GM23338 (cell line): ENCODE data around the gene UBE2G1. TPM values are rescaled to one million over a fixed set of nuclear protein-coding genes. Genes with fewer than 3 reads are reported as not detected.

Experiments
- ATAC-seq: fragments of 200-7000 bp; cut with Tn5 transposase; 3 replicates; pipeline ENCODE4 v1.9.1; 2020
- DNase-seq: peaks from one replicate; pipeline ENCODE4 v3.0.0-alpha.2; 2015; ENCODE audit warnings: low spot score
- H2AFZ ChIP-seq: fragments of 200-600 bp; sonication (generic); 2 replicates; pipeline ENCODE4 v1.8.0; 2016; ENCODE audit warnings: antibody characterized with exemption, mild to moderate bottlenecking, moderate library complexity
- H3F3A ChIP-seq: fragments of 200-600 bp; sonication (generic); replicated peaks from 2 replicates; pipeline ENCODE4 v1.8.0; 2017; ENCODE audit warnings: antibody characterized with exemption, mixed run types, low read depth
- H3K27ac ChIP-seq: fragments of 200-600 bp; sonication (generic); 2 replicates; pipeline ENCODE4 v1.6.1; 2016; ENCODE audit warnings: low read depth
- H3K27me3 ChIP-seq: fragments of 200-600 bp; sonication (generic); 2 replicates; pipeline ENCODE4 v1.8.0; 2016; ENCODE audit warnings: mild to moderate bottlenecking, mixed run types, moderate library complexity; ENCODE audit not compliant: insufficient read depth
- H3K36me3 ChIP-seq: fragments of 200-600 bp; sonication (generic); 2 replicates; pipeline ENCODE4 v1.8.0; 2016; ENCODE audit warnings: mild to moderate bottlenecking; ENCODE audit not compliant: insufficient read depth
- H3K4me1 ChIP-seq: fragments of 200-600 bp; sonication (generic); 2 replicates; pipeline ENCODE4 v1.8.0; 2016; ENCODE audit warnings: mild to moderate bottlenecking, moderate library complexity; ENCODE audit not compliant: insufficient read depth
- H3K4me2 ChIP-seq: fragments of 200-600 bp; sonication (generic); 2 replicates; pipeline ENCODE4 v1.7.1; 2017; ENCODE audit warnings: mixed run types
- H3K4me3 ChIP-seq: fragments of 200-600 bp; sonication (generic); 2 replicates; pipeline ENCODE4 v1.6.1; 2016; ENCODE audit warnings: mixed run types
- H3K79me2 ChIP-seq: fragments of 200-600 bp; sonication (generic); replicated peaks from 2 replicates; pipeline ENCODE4 v1.8.0; 2017; ENCODE audit warnings: mild to moderate bottlenecking; ENCODE audit not compliant: insufficient read depth
- H3K9me2 ChIP-seq: fragments of 200-600 bp; sonication (generic); 2 replicates; pipeline ENCODE4 v1.8.0; 2017; ENCODE audit not compliant: insufficient read depth
- H4K20me1 ChIP-seq: fragments of 200-600 bp; sonication (generic); replicated peaks from 2 replicates; pipeline ENCODE4 v1.8.0; 2017; ENCODE audit warnings: mild to moderate bottlenecking; ENCODE audit not compliant: insufficient read depth
- H3K27ac Mint-ChIP-seq: 2 replicates; pipeline ENCODE4 v1.8.0; 2020; ENCODE audit warnings: inconsistent platforms, mild to moderate bottlenecking, moderate library complexity, mixed read lengths
- H3K27me3 Mint-ChIP-seq: 3 replicates; pipeline ENCODE4 v1.8.0; 2022; ENCODE audit warnings: low read depth, mild to moderate bottlenecking, moderate library complexity, mixed read lengths, inconsistent platforms; ENCODE audit not compliant: insufficient read depth, poor library complexity
- H3K36me3 Mint-ChIP-seq: 3 replicates; pipeline ENCODE4 v1.8.0; 2021; ENCODE audit warnings: low read depth, mild to moderate bottlenecking, inconsistent platforms, moderate library complexity, mixed read lengths
- H3K4me1 Mint-ChIP-seq: 3 replicates; pipeline ENCODE4 v1.8.0; 2020; ENCODE audit warnings: mild to moderate bottlenecking, inconsistent platforms, mixed read lengths
- H3K4me3 Mint-ChIP-seq: 3 replicates; pipeline ENCODE4 v1.8.0; 2021; ENCODE audit warnings: moderate library complexity, mild to moderate bottlenecking, inconsistent platforms, mixed read lengths
- H3K9me3 Mint-ChIP-seq: 3 replicates; pipeline ENCODE4 v1.8.0; 2020; ENCODE audit warnings: moderate library complexity, mild to moderate bottlenecking, inconsistent platforms, mixed read lengths
- EZH2 ChIP-seq: fragments of 200-600 bp; sonication (generic); IDR thresholded peaks from one replicate; pipeline ENCODE4 v1.8.0; 2017; ENCODE audit warnings: antibody characterized with exemption, mild to moderate bottlenecking, low read depth; ENCODE audit not compliant: unreplicated experiment
- JUNB ChIP-seq: IDR thresholded peaks from one replicate; pipeline ENCODE4 v1.6.1; 2016; ENCODE audit warnings: antibody characterized with exemption; ENCODE audit not compliant: unreplicated experiment
- NANOG ChIP-seq: IDR thresholded peaks from 2 replicates; pipeline ENCODE4 v1.6.1; 2016; ENCODE audit warnings: antibody characterized with exemption, borderline replicate concordance
- POLR2AphosphoS5 ChIP-seq: IDR thresholded peaks from 2 replicates; pipeline ENCODE4 v1.6.1; 2016; ENCODE audit warnings: antibody characterized with exemption, low read depth
- STAT1 ChIP-seq: IDR thresholded peaks from one replicate; pipeline ENCODE4 v1.6.1; 2016; ENCODE audit warnings: antibody characterized with exemption; ENCODE audit not compliant: unreplicated experiment
- polyA plus RNA-seq: library from polyadenylated mRNA; unstranded; fragments of >200 nt; fragmentation: Nextera tagmentation; extraction: Ambion mirVana; gene quantifications from 2 replicates; pipeline ENCODE4 v1.2.1, GENCODE V29; 2016
- total RNA-seq: library from RNA; depleted of rRNA; stranded (reverse); fragments of >200 nt; shearing (Covaris generic); gene quantifications from 2 replicates; pipeline ENCODE4 v1.2.3, GENCODE V29; 2014
- TF ChIP-seq, protein P1 (sequence below), 2 experiments: fragments of 200-600 bp in 1 of 2; sonication (generic) in 1 of 2; conservative IDR thresholded peaks; 2 replicates each; pipeline versions ENCODE4 v1.5.1 to v1.6.1; 2016 to 2017; ENCODE audit warnings: antibody characterized with exemption in 2 of 2, low read depth in 2 of 2, mild to moderate bottlenecking in 2 of 2, moderate library complexity in 1 of 2
- TF ChIP-seq, protein P2 (sequence below): fragments of 250-450 bp; sonication (Bioruptor Pico); IDR thresholded peaks from 2 replicates; pipeline ENCODE4 v1.5.0; 2020; ENCODE audit warnings: mild to moderate bottlenecking, moderate library complexity

UBE2G1 gene
- total and polyA plus RNA-seq, 2 experiments from 2014 or later: 71.9 to 145 TPM

DNA sequence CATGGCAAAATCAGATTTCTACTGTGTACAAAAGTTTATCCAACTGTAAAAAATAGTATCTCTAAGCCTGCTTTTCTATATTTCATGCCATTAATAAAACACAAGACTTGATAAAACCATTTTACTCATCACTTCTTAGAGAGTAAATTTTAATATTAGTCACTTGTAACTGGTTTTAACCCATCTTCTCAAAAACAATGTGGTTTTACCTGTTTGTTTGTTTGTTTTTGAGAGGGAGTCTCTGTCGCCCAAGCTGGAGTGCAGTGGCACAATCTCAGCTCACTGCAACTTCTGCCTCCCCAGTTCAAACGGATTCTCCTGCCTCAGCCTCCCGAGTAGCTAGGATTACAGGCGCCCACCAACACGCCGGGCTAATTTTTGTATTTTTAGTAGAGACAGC is 32.1 kb downstream of the UBE2G1 start (continued):
- no peak for TF ChIP-seq EZH2
- TF ChIP-seq STAT1: no peak

DNA sequence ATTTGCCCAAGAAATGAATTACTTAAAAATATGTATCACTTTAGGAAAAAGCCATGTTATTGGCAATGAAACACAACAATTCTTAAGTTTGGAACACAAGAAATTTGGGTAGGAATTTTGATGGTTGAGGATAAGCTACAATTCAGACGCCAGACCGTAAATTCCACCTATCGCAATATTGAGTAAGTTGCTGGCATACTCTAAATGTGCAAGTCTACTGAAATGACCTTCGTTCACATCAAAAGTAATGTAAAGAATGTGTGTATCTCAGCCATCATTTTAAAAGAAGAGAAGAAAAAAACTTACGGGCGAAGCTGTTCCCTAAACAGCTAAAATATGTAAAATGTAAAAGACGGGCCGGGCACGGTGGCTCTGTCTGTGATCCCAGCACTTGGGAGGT is 33.4 kb downstream of the UBE2G1 start:
- Mint-ChIP-seq H3K4me3 (no peak overlapping the region), H3K27me3 (peaks cover 2% of the 10 kb centered on the region), H3K36me3 (peaks cover 21% of the 10 kb centered on the region), H3K27ac (no peak overlapping the region), H3K4me1 (peaks cover 35% of the 10 kb centered on the region), H3K9me3 (no peaks in the 10 kb centered on the region)
- peaks cover 8% of the 10 kb centered on the region; the same call in 1 of the 2 replicates for H3F3A ChIP-seq
- H3K36me3 ChIP-seq: no peaks in the 10 kb centered on the region
- H3K9me2 ChIP-seq: no peaks in the 10 kb centered on the region
- H3K79me2 ChIP-seq: peaks cover 100% of the 10 kb centered on the region
- H4K20me1 ChIP-seq: peaks cover 98% of the 10 kb centered on the region
- no peak for ATAC-seq
- no peak overlapping the region for H3K27ac ChIP-seq
- H3K27me3 ChIP-seq: no peaks in the 10 kb centered on the region
- H3K4me1 ChIP-seq: peaks cover 51% of the 10 kb centered on the region
- TF ChIP-seq, protein P1, sequence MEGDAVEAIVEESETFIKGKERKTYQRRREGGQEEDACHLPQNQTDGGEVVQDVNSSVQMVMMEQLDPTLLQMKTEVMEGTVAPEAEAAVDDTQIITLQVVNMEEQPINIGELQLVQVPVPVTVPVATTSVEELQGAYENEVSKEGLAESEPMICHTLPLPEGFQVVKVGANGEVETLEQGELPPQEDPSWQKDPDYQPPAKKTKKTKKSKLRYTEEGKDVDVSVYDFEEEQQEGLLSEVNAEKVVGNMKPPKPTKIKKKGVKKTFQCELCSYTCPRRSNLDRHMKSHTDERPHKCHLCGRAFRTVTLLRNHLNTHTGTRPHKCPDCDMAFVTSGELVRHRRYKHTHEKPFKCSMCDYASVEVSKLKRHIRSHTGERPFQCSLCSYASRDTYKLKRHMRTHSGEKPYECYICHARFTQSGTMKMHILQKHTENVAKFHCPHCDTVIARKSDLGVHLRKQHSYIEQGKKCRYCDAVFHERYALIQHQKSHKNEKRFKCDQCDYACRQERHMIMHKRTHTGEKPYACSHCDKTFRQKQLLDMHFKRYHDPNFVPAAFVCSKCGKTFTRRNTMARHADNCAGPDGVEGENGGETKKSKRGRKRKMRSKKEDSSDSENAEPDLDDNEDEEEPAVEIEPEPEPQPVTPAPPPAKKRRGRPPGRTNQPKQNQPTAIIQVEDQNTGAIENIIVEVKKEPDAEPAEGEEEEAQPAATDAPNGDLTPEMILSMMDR (conservative IDR thresholded peaks at IDR 0.05; ENCODE audit: low read depth in 2 of 2): no peak
- TF ChIP-seq STAT1: no peak
- peak overlapping the region; percentile 59 for H3K4me2 ChIP-seq
- H3K4me3 ChIP-seq: no peak overlapping the region
- H2AFZ ChIP-seq: no peak overlapping the region
- no peak for DNase-seq

DNA sequence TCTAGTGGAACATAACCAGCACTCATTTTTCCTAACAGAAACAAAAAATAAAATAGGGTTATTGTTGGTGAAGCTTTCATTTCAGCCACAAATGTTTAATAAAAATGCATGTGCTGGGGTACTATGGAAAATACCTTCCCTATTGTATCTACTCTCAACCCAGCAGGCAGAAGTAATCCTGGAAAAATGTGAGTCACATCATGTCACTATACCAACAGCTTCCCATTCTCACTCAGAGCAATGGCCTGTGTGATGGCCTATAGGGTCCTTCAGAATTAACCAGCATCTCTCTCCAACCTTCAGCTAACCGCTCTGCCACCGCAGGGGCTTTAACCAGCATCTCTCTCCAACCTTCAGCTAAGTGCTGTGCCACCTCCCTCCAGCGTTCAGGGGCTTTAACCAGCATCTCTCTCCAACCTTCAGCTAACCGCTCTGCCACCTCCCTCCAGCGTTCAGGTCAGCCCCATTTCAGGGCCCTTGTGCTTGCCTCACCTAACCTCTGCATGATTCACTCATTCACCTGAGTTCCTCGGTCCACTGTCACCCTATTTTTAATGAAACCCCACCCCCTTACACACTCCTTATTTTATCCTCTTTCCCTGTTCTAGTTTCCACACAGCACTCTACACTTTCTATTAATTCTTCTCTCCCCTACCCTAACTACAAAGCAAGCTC is 34.0 kb downstream of the UBE2G1 start:
- Mint-ChIP-seq H3K4me3 (no peak overlapping the region), H3K27ac (no peak overlapping the region), H3K4me1 (peaks cover 38% of the 10 kb centered on the region), H3K36me3 (peaks cover 26% of the 10 kb centered on the region), H3K9me3 (no peaks in the 10 kb centered on the region), H3K27me3 (peaks cover 2% of the 10 kb centered on the region)
- H3K27me3 ChIP-seq: no peaks in the 10 kb centered on the region
- H4K20me1 ChIP-seq: peaks cover 98% of the 10 kb centered on the region
- peak; percentile 29; the same call in 1 of the 2 replicates for TF ChIP-seq POLR2AphosphoS5
- TF ChIP-seq JUNB: no peak
- H3K36me3 ChIP-seq: no peaks in the 10 kb centered on the region
- H3K27ac ChIP-seq: no peak overlapping the region
- no peak overlapping the region for H2AFZ ChIP-seq
- peaks cover 53% of the 10 kb centered on the region for H3K4me1 ChIP-seq
- peak; percentile 79 for ATAC-seq
- peak overlapping the region; percentile 59; the same call in 1 of the 2 replicates for H3K4me2 ChIP-seq
- H3F3A ChIP-seq: peaks cover 8% of the 10 kb centered on the region; the same call in 1 of the 2 replicates
- peak; percentile 42 for DNase-seq
- H3K79me2 ChIP-seq: peaks cover 100% of the 10 kb centered on the region
- no peak overlapping the region for H3K4me3 ChIP-seq
- no peaks in the 10 kb centered on the region for H3K9me2 ChIP-seq

GRCh38 chr17:4331614-4332013 is 34.9 kb downstream of the UBE2G1 start:
- Histone ChIP-seq H3K4me3 (no peak overlapping the region), H3K27ac (no peak overlapping the region), H3K27me3 (no peaks in the 10 kb centered on the region), H2AFZ (no peak overlapping the region), H3K4me2 (no peak overlapping the region), H3K4me1 (peaks cover 53% of the 10 kb centered on the region), H3K9me2 (no peaks in the 10 kb centered on the region), H4K20me1 (peaks cover 98% of the 10 kb centered on the region), H3K36me3 (no peaks in the 10 kb centered on the region), H3K79me2 (peaks cover 100% of the 10 kb centered on the region), H3F3A (peaks cover 8% of the 10 kb centered on the region; the same call in 1 of the 2 replicates)
- Mint-ChIP-seq H3K4me3 (no peak overlapping the region), H3K4me1 (peaks cover 39% of the 10 kb centered on the region), H3K9me3 (no peaks in the 10 kb centered on the region), H3K27me3 (peaks cover 2% of the 10 kb centered on the region), H3K27ac (no peak overlapping the region; the same call in 1 of the 2 replicates), H3K36me3 (peaks cover 34% of the 10 kb centered on the region)
- no peak; the same call in 2 of the 3 replicates for ATAC-seq
- DNase-seq: no peak
- no peak for TF ChIP-seq NANOG
- TF ChIP-seq, protein P2, sequence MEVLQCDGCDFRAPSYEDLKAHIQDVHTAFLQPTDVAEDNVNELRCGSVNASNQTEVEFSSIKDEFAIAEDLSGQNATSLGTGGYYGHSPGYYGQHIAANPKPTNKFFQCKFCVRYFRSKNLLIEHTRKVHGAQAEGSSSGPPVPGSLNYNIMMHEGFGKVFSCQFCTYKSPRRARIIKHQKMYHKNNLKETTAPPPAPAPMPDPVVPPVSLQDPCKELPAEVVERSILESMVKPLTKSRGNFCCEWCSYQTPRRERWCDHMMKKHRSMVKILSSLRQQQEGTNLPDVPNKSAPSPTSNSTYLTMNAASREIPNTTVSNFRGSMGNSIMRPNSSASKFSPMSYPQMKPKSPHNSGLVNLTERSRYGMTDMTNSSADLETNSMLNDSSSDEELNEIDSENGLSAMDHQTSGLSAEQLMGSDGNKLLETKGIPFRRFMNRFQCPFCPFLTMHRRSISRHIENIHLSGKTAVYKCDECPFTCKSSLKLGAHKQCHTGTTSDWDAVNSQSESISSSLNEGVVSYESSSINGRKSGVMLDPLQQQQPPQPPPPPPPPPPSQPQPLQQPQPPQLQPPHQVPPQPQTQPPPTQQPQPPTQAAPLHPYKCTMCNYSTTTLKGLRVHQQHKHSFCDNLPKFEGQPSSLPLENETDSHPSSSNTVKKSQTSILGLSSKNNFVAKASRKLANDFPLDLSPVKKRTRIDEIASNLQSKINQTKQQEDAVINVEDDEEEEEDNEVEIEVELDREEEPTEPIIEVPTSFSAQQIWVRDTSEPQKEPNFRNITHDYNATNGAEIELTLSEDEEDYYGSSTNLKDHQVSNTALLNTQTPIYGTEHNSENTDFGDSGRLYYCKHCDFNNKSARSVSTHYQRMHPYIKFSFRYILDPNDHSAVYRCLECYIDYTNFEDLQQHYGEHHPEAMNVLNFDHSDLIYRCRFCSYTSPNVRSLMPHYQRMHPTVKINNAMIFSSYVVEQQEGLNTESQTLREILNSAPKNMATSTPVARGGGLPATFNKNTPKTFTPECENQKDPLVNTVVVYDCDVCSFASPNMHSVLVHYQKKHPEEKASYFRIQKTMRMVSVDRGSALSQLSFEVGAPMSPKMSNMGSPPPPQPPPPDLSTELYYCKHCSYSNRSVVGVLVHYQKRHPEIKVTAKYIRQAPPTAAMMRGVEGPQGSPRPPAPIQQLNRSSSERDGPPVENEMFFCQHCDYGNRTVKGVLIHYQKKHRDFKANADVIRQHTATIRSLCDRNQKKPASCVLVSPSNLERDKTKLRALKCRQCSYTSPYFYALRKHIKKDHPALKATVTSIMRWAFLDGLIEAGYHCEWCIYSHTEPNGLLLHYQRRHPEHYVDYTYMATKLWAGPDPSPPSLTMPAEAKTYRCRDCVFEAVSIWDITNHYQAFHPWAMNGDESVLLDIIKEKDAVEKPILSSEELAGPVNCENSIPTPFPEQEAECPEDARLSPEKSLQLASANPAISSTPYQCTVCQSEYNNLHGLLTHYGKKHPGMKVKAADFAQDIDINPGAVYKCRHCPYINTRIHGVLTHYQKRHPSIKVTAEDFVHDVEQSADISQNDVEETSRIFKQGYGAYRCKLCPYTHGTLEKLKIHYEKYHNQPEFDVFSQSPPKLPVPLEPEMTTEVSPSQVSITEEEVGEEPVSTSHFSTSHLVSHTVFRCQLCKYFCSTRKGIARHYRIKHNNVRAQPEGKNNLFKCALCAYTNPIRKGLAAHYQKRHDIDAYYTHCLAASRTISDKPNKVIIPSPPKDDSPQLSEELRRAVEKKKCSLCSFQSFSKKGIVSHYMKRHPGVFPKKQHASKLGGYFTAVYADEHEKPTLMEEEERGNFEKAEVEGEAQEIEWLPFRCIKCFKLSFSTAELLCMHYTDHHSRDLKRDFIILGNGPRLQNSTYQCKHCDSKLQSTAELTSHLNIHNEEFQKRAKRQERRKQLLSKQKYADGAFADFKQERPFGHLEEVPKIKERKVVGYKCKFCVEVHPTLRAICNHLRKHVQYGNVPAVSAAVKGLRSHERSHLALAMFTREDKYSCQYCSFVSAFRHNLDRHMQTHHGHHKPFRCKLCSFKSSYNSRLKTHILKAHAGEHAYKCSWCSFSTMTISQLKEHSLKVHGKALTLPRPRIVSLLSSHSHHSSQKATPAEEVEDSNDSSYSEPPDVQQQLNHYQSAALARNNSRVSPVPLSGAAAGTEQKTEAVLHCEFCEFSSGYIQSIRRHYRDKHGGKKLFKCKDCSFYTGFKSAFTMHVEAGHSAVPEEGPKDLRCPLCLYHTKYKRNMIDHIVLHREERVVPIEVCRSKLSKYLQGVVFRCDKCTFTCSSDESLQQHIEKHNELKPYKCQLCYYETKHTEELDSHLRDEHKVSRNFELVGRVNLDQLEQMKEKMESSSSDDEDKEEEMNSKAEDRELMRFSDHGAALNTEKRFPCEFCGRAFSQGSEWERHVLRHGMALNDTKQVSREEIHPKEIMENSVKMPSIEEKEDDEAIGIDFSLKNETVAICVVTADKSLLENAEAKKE (CRISPR knock-in tag): no peak
